H1 (cell line): ENCODE results near the gene KDM1A. TPM values are rescaled to one million over a fixed set of nuclear protein-coding genes. Genes with fewer than 3 reads are reported as not detected.

Source experiments
- CTCF ChIA-PET: fragments of 300-600 bp; sonication (Branson Sonifier 250); formaldehyde crosslinking; loops from one replicate; lab custom pipeline; 2021; ENCODE audit not compliant: partially characterized antibody; lab: Charles Lee
- POLR2A ChIA-PET: fragments of 300-600 bp; sonication (Branson Sonifier 250); formaldehyde crosslinking; loops from one replicate; lab custom pipeline; 2021; ENCODE audit warnings: inconsistent platforms; ENCODE audit not compliant: partially characterized antibody; lab: Charles Lee
- DNase-seq, 2 experiments: peaks; one replicate each; pipeline versions ENCODE4 v3.0.0 to v3.0.0-alpha.2; 2010 to 2022; ENCODE audit warnings: low spot score in 2 of 2, low read depth in 1 of 2, mixed read lengths in 1 of 2
- FAIRE-seq: peaks from 2 replicates; lab custom pipeline; 2011; peaks lifted over from hg19 to GRCh38; lab: Jason Lieb, UNC
- H2AFZ ChIP-seq: 2 replicates; pipeline ENCODE4 v1.8.1; 2012; ENCODE audit warnings: low read length, inconsistent platforms
- H2AK5ac ChIP-seq: 2 replicates; pipeline ENCODE4 v1.6.1; 2013; ENCODE audit warnings: low read depth, low read length
- H2BK120ac ChIP-seq: replicated peaks from 2 replicates; pipeline ENCODE3; 2013; ENCODE audit warnings: low read depth, low read length, inconsistent platforms
- H2BK12ac ChIP-seq: 2 replicates; pipeline ENCODE4 v1.6.1; 2013; ENCODE audit warnings: low read depth, low read length
- H2BK15ac ChIP-seq: 2 replicates; pipeline ENCODE4 v1.6.1; 2013; ENCODE audit warnings: low read length
- H2BK20ac ChIP-seq: 2 replicates; pipeline ENCODE4 v1.6.1; 2013; ENCODE audit warnings: low read length
- H2BK5ac ChIP-seq: 2 replicates; pipeline ENCODE4 v1.6.1; 2013; ENCODE audit warnings: low read depth, low read length
- H3K14ac ChIP-seq: 2 replicates; pipeline ENCODE4 v1.6.1; 2013; ENCODE audit warnings: inconsistent platforms; ENCODE audit not compliant: insufficient read length
- H3K18ac ChIP-seq: 2 replicates; pipeline ENCODE4 v1.6.1; 2013; ENCODE audit warnings: low read length; ENCODE audit errors: extremely low read depth
- H3K23ac ChIP-seq: 2 replicates; pipeline ENCODE4 v1.6.1; 2013; ENCODE audit warnings: inconsistent platforms; ENCODE audit not compliant: insufficient read length
- H3K23me2 ChIP-seq: 2 replicates; pipeline ENCODE4 v1.6.1; 2013; ENCODE audit warnings: low read depth, low read length
- H3K27ac ChIP-seq: 2 replicates; pipeline ENCODE4 v1.6.1; 2011; ENCODE audit warnings: low read depth, low read length, inconsistent platforms
- H3K27me3 ChIP-seq, 4 experiments: replicated peaks in 1 of 4; 1 replicate in 1 of 4; 2 replicates in 3 of 4; pipeline versions ENCODE4 v1.6.1 to v1.8.1; 2011 to 2013; ENCODE audit warnings: low read length in 3 of 4, mild to moderate bottlenecking in 3 of 4, inconsistent platforms in 2 of 4, mixed read lengths in 2 of 4, moderate library complexity in 1 of 4; ENCODE audit not compliant: control insufficient read depth in 3 of 4, insufficient read depth in 3 of 4; ENCODE audit errors: extremely low read depth in 1 of 4
- H3K36me3 ChIP-seq, 4 experiments: 2 replicates each; pipeline versions ENCODE4 v1.6.1 to v1.8.1; 2011 to 2013; ENCODE audit warnings: mild to moderate bottlenecking in 4 of 4, low read length in 3 of 4, moderate library complexity in 2 of 4, control low read depth in 1 of 4, inconsistent platforms in 1 of 4; ENCODE audit not compliant: insufficient read depth in 4 of 4, control insufficient read depth in 2 of 4
- H3K4ac ChIP-seq: replicated peaks from 2 replicates; pipeline ENCODE3; 2013; ENCODE audit warnings: low read length, low read depth, mixed read lengths, inconsistent platforms; ENCODE audit not compliant: insufficient read length
- H3K4me1 ChIP-seq, 4 experiments: replicated peaks in 1 of 4; 1 replicate in 1 of 4; 2 replicates in 3 of 4; pipeline versions ENCODE4 v1.6.1 to v1.8.1; 2011 to 2013; ENCODE audit warnings: low read length in 3 of 4, inconsistent platforms in 2 of 4, mixed read lengths in 1 of 4; ENCODE audit not compliant: insufficient read depth in 4 of 4, control insufficient read depth in 3 of 4
- H3K4me2 ChIP-seq, 2 experiments: 2 replicates each; pipeline versions ENCODE4 v1.6.1 to v1.8.1; 2011 to 2013; ENCODE audit warnings: low read depth in 2 of 2, low read length in 2 of 2, control low read depth in 1 of 2, inconsistent platforms in 1 of 2, mild to moderate bottlenecking in 1 of 2; ENCODE audit not compliant: insufficient read depth in 1 of 2
- H3K4me3 ChIP-seq, 4 experiments: fragments of 200-600, 300-600 bp in 1 of 4; sonication (generic), shearing (Covaris generic), sonication (Bioruptor Twin) in 1 of 4; 2 replicates each; pipeline versions ENCODE4 v1.5.1 to v1.8.1; 2011 to 2016; ENCODE audit warnings: low read length in 4 of 4, low read depth in 3 of 4, control low read depth in 2 of 4, inconsistent platforms in 2 of 4, mild to moderate bottlenecking in 2 of 4, mixed read lengths in 1 of 4, moderate library complexity in 1 of 4; ENCODE audit not compliant: insufficient read depth in 2 of 4; ENCODE audit errors: extremely low read depth in 1 of 4
- H3K56ac ChIP-seq: replicated peaks from 2 replicates; pipeline ENCODE3; 2013; ENCODE audit warnings: low read depth, mild to moderate bottlenecking, mixed read lengths, low read length, inconsistent platforms; ENCODE audit not compliant: insufficient read length
- H3K79me1 ChIP-seq: 2 replicates; pipeline ENCODE4 v1.6.1; 2013; ENCODE audit warnings: low read depth, low read length, control low read depth
- H3K79me2 ChIP-seq, 2 experiments: 2 replicates each; pipeline versions ENCODE4 v1.6.1 to v1.8.1; 2012 to 2013; ENCODE audit warnings: low read length in 2 of 2, mild to moderate bottlenecking in 2 of 2, inconsistent platforms in 1 of 2; ENCODE audit not compliant: insufficient read depth in 2 of 2, control insufficient read depth in 1 of 2
- H3K9ac ChIP-seq, 4 experiments: replicated peaks in 1 of 4; 1 replicate in 1 of 4; 2 replicates in 3 of 4; pipeline versions ENCODE4 v1.6.1 to v1.8.1; 2011 to 2013; ENCODE audit warnings: low read depth in 3 of 4, low read length in 3 of 4, control low read depth in 2 of 4, mild to moderate bottlenecking in 2 of 4, moderate library complexity in 2 of 4, inconsistent platforms in 1 of 4; ENCODE audit errors: extremely low read depth in 1 of 4
- H3K9me3 ChIP-seq, 2 experiments: 2 replicates each; pipeline versions ENCODE4 v1.6.1 to v1.8.1; 2012 to 2013; ENCODE audit warnings: mild to moderate bottlenecking in 2 of 2, moderate library complexity in 2 of 2, control low read depth in 1 of 2, inconsistent platforms in 1 of 2, low read depth in 1 of 2, low read length in 1 of 2, mixed read lengths in 1 of 2; ENCODE audit not compliant: insufficient read depth in 2 of 2
- H4K20me1 ChIP-seq, 2 experiments: replicated peaks in 1 of 2; 2 replicates each; pipeline versions ENCODE3 to v1.8.1; 2011 to 2013; ENCODE audit warnings: inconsistent platforms in 2 of 2, low read length in 2 of 2, mild to moderate bottlenecking in 1 of 2; ENCODE audit not compliant: insufficient read depth in 2 of 2, control insufficient read depth in 1 of 2
- H4K5ac ChIP-seq: 2 replicates; pipeline ENCODE4 v1.6.1; 2013; ENCODE audit warnings: low read length, low read depth, mixed read lengths, inconsistent platforms; ENCODE audit not compliant: insufficient read length
- H4K8ac ChIP-seq: 2 replicates; pipeline ENCODE4 v1.8.0; 2013; ENCODE audit warnings: mild to moderate bottlenecking, moderate library complexity, low read length, inconsistent platforms; ENCODE audit not compliant: insufficient read depth; ENCODE audit errors: extremely low read depth
- H4K91ac ChIP-seq: replicated peaks from 2 replicates; pipeline ENCODE3; 2013; ENCODE audit warnings: low read length, mixed read lengths, inconsistent platforms; ENCODE audit not compliant: insufficient read length
- BACH1 ChIP-seq: IDR thresholded peaks from 2 replicates; pipeline ENCODE4 v1.6.1; 2012; ENCODE audit warnings: low read length, improper control_type of control experiment
- CHD1 ChIP-seq: IDR thresholded peaks from 2 replicates; pipeline ENCODE4 v1.6.1; 2012; ENCODE audit warnings: low read depth, low read length, improper control_type of control experiment
- HDAC2 ChIP-seq, 2 experiments: fragments of 300-600 bp in 1 of 2; sonication (generic) in 1 of 2; IDR thresholded peaks; 2 replicates each; pipeline ENCODE4 v1.6.1; 2011 to 2012; ENCODE audit warnings: low read depth in 2 of 2, low read length in 2 of 2, mild to moderate bottlenecking in 2 of 2, moderate library complexity in 2 of 2, borderline replicate concordance in 1 of 2, inconsistent platforms in 1 of 2
- RBBP5 ChIP-seq: IDR thresholded peaks from 2 replicates; pipeline ENCODE4 v1.7.1; 2012; ENCODE audit warnings: low read depth, mild to moderate bottlenecking, inconsistent platforms, low read length, moderate library complexity, borderline replicate concordance
- WGBS, 2 experiments: shearing (Covaris generic) in 1 of 2; methylation state at CpG; one replicate each; pipeline versions ENCODE4 v1.1.6 to v1.1.7; 2013 to 2015; ENCODE audit warnings: low lambda C conversion rate in 2 of 2, mixed read lengths in 2 of 2, inconsistent platforms in 1 of 2, low coverage in 1 of 2, missing lambda C conversion rate in 1 of 2; ENCODE audit not compliant: insufficient replicate concordance in 2 of 2, insufficient coverage in 1 of 2, insufficient read length in 1 of 2; ENCODE audit errors: extremely low coverage in 1 of 2, missing lambda C conversion rate in 1 of 2; 5-methylcytosine and 5-hydroxymethylcytosine counted together
- polyA plus RNA-seq, 7 experiments: library from polyadenylated mRNA; depleted of rRNA in 3 of 7; stranded (reverse) in 5 of 7; unstranded in 2 of 7; fragments of >200 nt in 5 of 7; fragments of 200-250 nt in 2 of 7; gene quantifications; 1 replicate in 5 of 7; 2 replicates in 1 of 7; 4 replicates in 1 of 7; pipeline versions ENCODE4 v1.2.1 to v1.2.3, GENCODE V29; 2011 to 2013; ENCODE audit warnings: missing spikeins in 2 of 7, mixed read lengths in 2 of 7
- total RNA-seq: library from RNA; stranded (reverse); fragmentation: NEBNext Ultra II Directional; extraction: Animal tissue kit (Norgen Biotek cat#: 25700); gene quantifications from 2 replicates; pipeline ENCODE4 v1.2.1, GENCODE V29; 2021
- TF ChIP-seq, protein P1 (sequence below): IDR thresholded peaks from 2 replicates; pipeline ENCODE4 v1.6.1; 2012; ENCODE audit warnings: low read length, inconsistent platforms

KDM1A gene
- total and polyA plus RNA-seq, 2 of the 8 experiments (the other 6 are each of a cell fraction or from before 2014, with no cell fraction given): 216 to 275 TPM

DNA sequence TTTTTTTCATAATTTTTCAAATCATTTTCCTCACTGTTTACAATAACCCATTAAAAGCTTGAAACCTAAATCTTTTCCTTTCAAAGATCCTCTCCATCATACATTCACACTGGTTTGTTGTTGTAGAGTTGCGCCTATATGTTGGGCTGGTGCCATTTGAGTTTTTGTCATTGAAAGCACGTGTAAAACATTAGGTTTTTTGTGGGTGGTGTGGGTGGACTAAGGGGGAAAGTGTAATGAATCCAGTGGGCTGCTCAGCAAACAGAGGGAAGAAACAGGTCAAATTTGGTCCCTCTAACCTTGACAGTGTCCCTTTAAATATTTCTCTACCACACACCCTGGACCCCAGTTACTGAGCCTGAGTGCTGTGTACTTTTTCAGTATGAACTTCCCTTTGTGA lies 46.8 kb downstream of the KDM1A start:
- Histone ChIP-seq H3K4ac (no peak overlapping the region), H4K20me1 (peaks cover 7 to 11% of the 10 kb centered on the region in 2 experiments), H3K79me2 (peaks cover 0 to 24% of the 10 kb centered on the region in 2 experiments; a peak in 2 of 4 replicates), H2BK15ac (no peak overlapping the region), H3K27ac (no peak overlapping the region), H2AK5ac (no peak overlapping the region), H3K27me3 (no peaks in the 10 kb centered on the region), H2BK5ac (no peak overlapping the region), H3K4me3 (no peak overlapping the region), H2AFZ (no peak overlapping the region), H2BK20ac (no peak overlapping the region), H3K4me1 (no peaks in the 10 kb centered on the region), H3K18ac (no peak overlapping the region), H4K5ac (no peak overlapping the region), H3K4me2 (no peak overlapping the region), H3K23ac (no peak overlapping the region), H4K8ac (no peak overlapping the region), H2BK12ac (no peak overlapping the region), H3K56ac (no peak overlapping the region), H2BK120ac (no peak overlapping the region), H4K91ac (no peak overlapping the region), H3K9me3 (no peaks in the 10 kb centered on the region), H3K36me3 (peaks cover 17 to 82% (median 62%) of the 10 kb centered on the region in 4 experiments), H3K79me1 (peaks cover 4% of the 10 kb centered on the region), H3K9ac (no peak overlapping the region), H3K14ac (no peak overlapping the region), H3K23me2 (no peaks in the 10 kb centered on the region)
- ChIA-PET CTCF (interaction anchor here (0.8 to 3.0 kb wide), 6 partner anchors 12 to 145 kb away, joined by 3 to 8 read pairs (median 3); no protein-coding TSS in a partner anchor), POLR2A (interaction anchor here (1.0 kb wide), 1 partner anchor 21 kb away, joined by 4 read pairs; no protein-coding TSS in a partner anchor)
- FAIRE-seq: no peak
- WGBS, 2 experiments: 88% methylated on average over 2 of the region's 2 CpGs; no CpG with 5 or more reads in 1 of the 2 experiments
- DNase-seq: no peak
- TF ChIP-seq HDAC2 (IDR thresholded peaks at IDR 0.05; ENCODE audit: borderline replicate concordance in 1 of 2, low read depth in 2 of 2, low read length in 2 of 2) (no peak), RBBP5 (no peak), BACH1 (no peak), CHD1 (no peak)
- TF ChIP-seq, protein P1, sequence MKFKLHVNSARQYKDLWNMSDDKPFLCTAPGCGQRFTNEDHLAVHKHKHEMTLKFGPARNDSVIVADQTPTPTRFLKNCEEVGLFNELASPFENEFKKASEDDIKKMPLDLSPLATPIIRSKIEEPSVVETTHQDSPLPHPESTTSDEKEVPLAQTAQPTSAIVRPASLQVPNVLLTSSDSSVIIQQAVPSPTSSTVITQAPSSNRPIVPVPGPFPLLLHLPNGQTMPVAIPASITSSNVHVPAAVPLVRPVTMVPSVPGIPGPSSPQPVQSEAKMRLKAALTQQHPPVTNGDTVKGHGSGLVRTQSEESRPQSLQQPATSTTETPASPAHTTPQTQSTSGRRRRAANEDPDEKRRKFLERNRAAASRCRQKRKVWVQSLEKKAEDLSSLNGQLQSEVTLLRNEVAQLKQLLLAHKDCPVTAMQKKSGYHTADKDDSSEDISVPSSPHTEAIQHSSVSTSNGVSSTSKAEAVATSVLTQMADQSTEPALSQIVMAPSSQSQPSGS: no peak
